Astrocyte of the spinal cord (primary cell): Measurements from ENCODE around the gene COG1.
"Not testable (repeated sequence)": the region's sequence is repeated elsewhere in the genome, so short reads cannot be mapped to it uniquely, and the experiment has no call there.

Experiments used
- DNase-seq: peaks from one replicate; pipeline ENCODE4 v3.0.0; 2011; ENCODE audit warnings: low read depth, low spot score
- H3K4me3 ChIP-seq: 2 replicates; pipeline ENCODE4 v1.5.1; 2011; ENCODE audit warnings: low read depth, mild to moderate bottlenecking, low read length, moderate library complexity
- in situ Hi-C: cut with HindIII; loops from 2 replicates; pipeline ENCODE4 v1.10.0; 2017; ENCODE audit warnings: low sequenced_read_pairs
- TF ChIP-seq, protein P1 (sequence below): IDR thresholded peaks from 2 replicates; pipeline ENCODE4 v1.5.1; 2012; ENCODE audit warnings: low read depth, mild to moderate bottlenecking, low read length, inconsistent platforms

Gene COG1, protein sequence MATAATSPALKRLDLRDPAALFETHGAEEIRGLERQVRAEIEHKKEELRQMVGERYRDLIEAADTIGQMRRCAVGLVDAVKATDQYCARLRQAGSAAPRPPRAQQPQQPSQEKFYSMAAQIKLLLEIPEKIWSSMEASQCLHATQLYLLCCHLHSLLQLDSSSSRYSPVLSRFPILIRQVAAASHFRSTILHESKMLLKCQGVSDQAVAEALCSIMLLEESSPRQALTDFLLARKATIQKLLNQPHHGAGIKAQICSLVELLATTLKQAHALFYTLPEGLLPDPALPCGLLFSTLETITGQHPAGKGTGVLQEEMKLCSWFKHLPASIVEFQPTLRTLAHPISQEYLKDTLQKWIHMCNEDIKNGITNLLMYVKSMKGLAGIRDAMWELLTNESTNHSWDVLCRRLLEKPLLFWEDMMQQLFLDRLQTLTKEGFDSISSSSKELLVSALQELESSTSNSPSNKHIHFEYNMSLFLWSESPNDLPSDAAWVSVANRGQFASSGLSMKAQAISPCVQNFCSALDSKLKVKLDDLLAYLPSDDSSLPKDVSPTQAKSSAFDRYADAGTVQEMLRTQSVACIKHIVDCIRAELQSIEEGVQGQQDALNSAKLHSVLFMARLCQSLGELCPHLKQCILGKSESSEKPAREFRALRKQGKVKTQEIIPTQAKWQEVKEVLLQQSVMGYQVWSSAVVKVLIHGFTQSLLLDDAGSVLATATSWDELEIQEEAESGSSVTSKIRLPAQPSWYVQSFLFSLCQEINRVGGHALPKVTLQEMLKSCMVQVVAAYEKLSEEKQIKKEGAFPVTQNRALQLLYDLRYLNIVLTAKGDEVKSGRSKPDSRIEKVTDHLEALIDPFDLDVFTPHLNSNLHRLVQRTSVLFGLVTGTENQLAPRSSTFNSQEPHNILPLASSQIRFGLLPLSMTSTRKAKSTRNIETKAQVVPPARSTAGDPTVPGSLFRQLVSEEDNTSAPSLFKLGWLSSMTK

DNA sequence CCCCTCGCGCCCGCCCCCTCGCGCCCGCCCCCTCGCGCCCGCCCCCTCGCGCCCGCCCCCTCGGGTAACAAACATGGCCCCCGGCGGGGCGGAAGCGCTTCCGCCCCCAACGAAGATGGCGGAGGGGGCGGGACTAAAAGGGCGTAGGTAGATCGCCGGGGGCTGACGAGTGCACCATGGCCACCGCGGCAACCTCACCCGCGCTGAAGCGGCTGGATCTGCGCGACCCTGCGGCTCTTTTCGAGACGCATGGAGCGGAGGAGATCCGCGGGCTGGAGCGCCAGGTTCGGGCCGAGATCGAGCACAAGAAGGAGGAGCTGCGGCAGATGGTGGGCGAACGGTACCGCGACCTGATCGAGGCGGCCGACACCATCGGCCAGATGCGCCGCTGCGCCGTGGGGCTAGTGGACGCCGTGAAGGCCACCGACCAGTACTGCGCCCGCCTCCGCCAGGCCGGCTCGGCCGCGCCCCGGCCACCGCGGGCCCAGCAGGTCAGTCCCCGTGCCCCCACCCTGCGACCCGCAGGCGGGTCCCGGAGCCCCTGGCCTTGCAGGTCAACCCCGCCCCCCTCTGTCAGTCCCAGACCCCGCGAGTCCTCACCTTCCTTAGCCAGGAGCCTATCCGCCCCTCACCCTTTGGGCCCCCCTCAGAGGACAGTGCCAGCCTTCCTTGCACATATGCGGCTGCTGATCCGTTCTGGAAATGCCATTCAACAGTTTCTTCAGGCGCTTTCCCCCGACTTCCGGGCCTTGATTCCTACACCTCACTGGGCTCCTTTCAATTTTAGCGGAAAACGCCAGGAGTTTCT, at the start of gene COG1:
TSS of gene COG1 (plus strand) at position 162 of the 808 bp plus-strand sequence. CDS start at position 177, 15 bp downstream.
- H3K4me3 ChIP-seq: peak within 1 kb of the TSS; percentile 79
- peak; percentile 93 for DNase-seq
- in situ Hi-C loops: no loop called here
- TF ChIP-seq, protein P1, sequence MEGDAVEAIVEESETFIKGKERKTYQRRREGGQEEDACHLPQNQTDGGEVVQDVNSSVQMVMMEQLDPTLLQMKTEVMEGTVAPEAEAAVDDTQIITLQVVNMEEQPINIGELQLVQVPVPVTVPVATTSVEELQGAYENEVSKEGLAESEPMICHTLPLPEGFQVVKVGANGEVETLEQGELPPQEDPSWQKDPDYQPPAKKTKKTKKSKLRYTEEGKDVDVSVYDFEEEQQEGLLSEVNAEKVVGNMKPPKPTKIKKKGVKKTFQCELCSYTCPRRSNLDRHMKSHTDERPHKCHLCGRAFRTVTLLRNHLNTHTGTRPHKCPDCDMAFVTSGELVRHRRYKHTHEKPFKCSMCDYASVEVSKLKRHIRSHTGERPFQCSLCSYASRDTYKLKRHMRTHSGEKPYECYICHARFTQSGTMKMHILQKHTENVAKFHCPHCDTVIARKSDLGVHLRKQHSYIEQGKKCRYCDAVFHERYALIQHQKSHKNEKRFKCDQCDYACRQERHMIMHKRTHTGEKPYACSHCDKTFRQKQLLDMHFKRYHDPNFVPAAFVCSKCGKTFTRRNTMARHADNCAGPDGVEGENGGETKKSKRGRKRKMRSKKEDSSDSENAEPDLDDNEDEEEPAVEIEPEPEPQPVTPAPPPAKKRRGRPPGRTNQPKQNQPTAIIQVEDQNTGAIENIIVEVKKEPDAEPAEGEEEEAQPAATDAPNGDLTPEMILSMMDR: no peak

DNA sequence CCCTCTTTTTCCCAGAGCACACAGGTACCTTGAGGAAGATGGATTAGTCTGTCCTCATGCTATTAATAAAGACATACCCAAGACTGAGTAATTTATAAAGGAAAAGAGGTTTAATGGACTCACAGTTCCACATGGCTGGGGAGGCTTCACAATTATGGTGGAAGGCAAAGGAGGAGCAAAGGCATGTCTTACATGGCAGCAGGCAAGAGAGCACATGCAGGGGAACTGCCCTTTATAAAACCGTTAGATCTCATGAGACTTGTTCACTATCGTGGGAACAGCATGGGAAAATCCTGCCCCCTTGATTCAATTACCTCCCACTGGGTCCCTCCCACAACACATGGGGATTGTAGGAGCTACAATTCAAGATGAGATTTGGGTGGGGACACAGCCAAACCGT, 48.6 kb upstream of the COG1 start:
- in situ Hi-C loops, DNase-seq, H3K4me3 ChIP-seq: not testable (repeated sequence)

DNA sequence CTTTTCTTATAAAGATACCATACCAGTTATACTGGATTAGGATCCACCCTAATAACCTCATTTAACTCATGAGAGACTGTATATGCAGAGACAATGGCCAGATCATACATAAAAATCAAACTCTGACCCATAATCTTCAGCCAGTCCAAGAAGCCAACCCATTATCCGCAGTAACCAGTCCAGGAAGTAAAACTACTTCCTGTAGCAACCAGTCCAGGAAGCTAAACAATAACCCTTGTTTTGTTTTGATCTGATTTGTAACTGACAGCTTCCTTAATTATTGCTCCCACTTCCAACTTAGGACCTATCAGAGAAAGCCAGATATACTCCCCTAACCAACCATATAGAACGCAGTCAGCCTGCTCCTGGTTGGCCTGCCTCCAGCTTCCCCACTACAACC, 47.2 kb upstream of the COG1 start:
- TF ChIP-seq, protein P1: no peak

DNA sequence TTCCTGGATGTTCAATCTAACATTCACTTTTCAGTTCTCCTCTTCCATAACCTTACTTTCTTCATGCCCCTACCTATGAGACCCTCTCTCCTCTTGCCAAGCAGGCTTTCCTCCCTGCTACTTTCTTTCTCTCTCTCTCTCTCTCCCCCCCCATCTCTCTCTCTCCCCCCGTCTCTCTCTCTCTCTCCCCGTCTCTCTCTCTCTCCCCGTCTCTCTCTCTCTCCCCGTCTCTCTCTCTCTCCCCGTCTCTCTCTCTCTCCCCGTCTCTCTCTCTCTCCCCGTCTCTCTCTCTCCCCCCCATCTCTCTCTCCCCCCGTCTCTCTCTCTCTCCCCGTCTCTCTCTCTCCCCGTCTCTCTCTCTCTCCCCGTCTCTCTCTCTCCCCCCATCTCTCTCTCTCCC, 45.1 kb upstream of the COG1 start:
- H3K4me3 ChIP-seq, in situ Hi-C loops: not testable (repeated sequence)

More for the DNA sequence above, 47.2 kb upstream of the COG1 start:
- in situ Hi-C loops: no loop called here
- H3K4me3 ChIP-seq: no peak overlapping the region
- no peak for DNase-seq

DNA sequence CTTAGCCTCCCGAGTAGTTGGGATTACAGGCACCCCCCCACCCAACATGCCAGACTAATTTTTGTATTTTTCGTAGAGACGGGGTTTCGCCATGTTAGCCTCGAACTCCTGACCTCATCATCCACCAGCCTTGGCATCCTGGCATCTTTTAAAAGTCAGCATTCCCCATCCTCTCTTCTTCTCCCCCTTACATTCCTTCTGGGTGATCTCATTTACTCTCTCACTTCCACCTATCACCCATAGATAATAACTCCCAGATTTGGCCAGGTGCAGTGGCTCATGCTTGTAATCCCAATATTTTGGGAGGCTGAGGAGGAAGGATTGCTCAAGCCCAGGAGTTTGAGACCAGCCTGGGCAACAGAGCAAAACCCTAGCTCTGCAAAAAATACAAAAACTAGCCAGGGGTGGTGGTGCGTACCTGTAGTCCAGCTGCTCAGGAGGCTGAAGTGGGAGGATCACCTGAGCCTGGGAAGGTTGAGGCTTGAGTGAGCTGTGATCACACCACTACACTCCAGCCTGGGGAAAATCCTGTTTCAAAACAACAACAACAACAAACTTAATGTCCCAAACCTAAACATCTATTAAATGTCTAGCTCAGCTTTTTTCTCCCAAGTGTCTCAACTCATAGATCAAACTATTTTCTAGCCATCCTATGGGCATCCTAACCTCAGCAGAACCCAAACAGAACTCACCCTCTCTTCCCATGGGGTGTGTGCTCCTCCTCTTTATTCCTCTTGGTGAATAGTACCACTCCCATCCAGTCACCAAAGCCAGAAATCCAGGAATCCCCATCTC, 44.1 kb upstream of the COG1 start:
- no peak for DNase-seq
- TF ChIP-seq, protein P1: no peak
- in situ Hi-C loops: no loop called here
- no peak overlapping the region for H3K4me3 ChIP-seq

More for the DNA sequence above, 45.1 kb upstream of the COG1 start:
- not testable (repeated sequence) for DNase-seq

DNA sequence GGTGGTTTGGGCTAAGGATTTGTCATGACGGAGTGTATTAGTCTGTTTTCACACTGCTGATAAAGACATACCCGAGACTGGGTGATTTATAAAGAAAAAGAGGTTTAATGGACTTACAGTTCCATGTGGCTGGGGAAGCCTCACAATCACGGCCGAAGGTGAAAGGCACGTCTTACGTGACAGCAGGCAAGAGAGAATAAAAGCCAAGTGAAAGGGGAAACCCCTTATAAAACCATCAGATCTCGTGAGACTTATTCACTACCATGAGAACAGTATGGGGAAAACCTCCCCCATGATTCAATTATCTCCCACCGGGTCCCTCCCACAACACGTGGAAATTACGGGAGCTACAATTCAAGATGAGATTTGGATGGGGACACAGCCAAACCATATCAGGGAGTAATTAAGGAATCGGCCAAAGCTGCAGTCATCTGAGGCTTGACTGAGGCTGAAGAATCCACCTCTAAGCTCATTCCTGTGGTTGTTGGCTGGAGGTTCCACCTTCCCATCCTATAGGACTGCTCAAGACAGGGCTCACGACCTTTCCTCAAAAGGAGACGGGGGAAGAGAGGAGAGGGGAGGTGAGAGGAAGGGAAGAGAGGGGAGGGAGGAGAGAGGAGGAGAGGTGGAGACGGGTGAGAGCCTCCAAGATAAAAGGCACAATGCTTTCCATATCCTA, 42.1 kb upstream of the COG1 start:
- in situ Hi-C loops, DNase-seq, H3K4me3 ChIP-seq: not testable (repeated sequence)

DNA sequence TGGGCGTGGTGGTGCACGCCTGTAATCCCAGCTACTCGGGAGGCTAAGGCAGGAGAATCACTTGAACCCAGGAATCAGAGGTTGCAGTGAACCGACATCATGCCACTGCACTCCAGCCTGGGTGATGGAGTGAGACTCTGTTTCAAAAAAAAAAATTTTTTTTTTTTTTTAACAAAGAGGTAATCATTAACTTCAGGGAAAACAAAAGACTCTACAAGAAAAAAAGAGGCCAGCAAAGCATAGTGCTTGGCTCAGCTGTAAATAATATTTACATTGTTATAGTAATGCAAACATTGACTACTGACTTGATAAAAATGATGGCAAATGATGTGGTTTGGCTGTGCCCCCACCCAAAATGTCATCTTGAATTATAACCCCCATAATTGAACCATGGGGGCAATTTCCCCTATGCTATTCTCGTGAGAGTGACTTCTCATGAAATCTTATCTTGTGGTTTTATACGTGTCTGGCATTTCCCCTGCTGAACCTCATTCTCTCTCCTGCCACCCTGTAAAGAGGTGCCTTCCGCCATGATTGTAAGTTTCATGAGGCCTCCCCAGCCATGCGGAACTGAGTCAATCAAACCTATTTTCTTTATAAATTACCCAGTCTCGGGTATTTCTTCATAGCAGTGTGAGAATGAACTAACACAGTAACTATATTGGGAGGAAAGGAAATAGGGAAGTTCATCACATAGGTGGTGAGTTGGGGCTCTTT, 40.8 kb upstream of the COG1 start:
- TF ChIP-seq, protein P1: no peak
- in situ Hi-C loops: no loop called here
- no peak overlapping the region for H3K4me3 ChIP-seq
- no peak for DNase-seq
